ENCODE data around the gene GPRC5D. TPM values are rescaled to one million over a fixed set of nuclear protein-coding genes. Genes with fewer than 3 reads are reported as not detected.

Gene GPRC5D
- total and polyA plus RNA-seq, 2 donors (not counting 1 experiment from before 2014, with no cell fraction given), result 0.35 TPM; not detected in 1

- no peaks in the 10 kb centered on the region for H3K9me3 ChIP-seq (ENCODE audit: control insufficient read depth, insufficient read depth, low read depth, low read length)
- no peaks in the 10 kb centered on the region for H4K20me1 ChIP-seq (ENCODE audit: control insufficient read depth, extremely low read depth, insufficient read depth, low read length)
- no peaks in the 10 kb centered on the region for H3K27me3 ChIP-seq (ENCODE audit: control insufficient read depth, insufficient read depth, low read length)
- H3K36me3 ChIP-seq (ENCODE audit: control insufficient read depth, insufficient read depth, low read length), result peaks cover 13% of the 10 kb centered on the region
- no peak overlapping the region for H3K4me2 ChIP-seq (ENCODE audit: extremely low read depth, insufficient read depth, low read length)
- TF ChIP-seq CTCF (conservative IDR thresholded peaks at IDR 0.05 in 1 of 2, IDR thresholded peaks at IDR 0.05 in 1 of 2; ENCODE audit: low read depth in 1 of 2, low read length in 2 of 2) (no peak), EZH2 (IDR thresholded peaks at IDR 0.05; ENCODE audit: low read length, missing control alignments) (no peak)
- H3K79me2 ChIP-seq (ENCODE audit: control insufficient read depth, insufficient read depth, low read length), result peaks cover 16% of the 10 kb centered on the region
- H3K4me3 ChIP-seq (replicated peaks in 1 of 4; ENCODE audit: control extremely low read depth in 1 of 4, insufficient read depth in 1 of 4, low read depth in 3 of 4, low read length in 4 of 4), result no peak overlapping the region
- no peak overlapping the region for H3K9ac ChIP-seq (ENCODE audit: insufficient read depth, low read length)
- H2AFZ ChIP-seq (ENCODE audit: low read length), result no peak overlapping the region
- H3K27ac ChIP-seq (ENCODE audit: insufficient read depth, low read length), result no peak overlapping the region
- H3K4me1 ChIP-seq (ENCODE audit: control insufficient read depth, extremely low read depth, insufficient read depth, low read length), result peaks cover 3% of the 10 kb centered on the region
- no peak for DNase-seq (ENCODE audit: low read depth in 2 of 2)
Observed at GRCh38 chr12:12908711-12909110, 43.3 kb downstream of the GPRC5D start.

- Histone ChIP-seq H3K4me1 (ENCODE audit: control insufficient read depth, extremely low read depth, insufficient read depth, low read length) (peaks cover 3% of the 10 kb centered on the region), H3K4me3 (replicated peaks in 1 of 4; ENCODE audit: control extremely low read depth in 1 of 4, insufficient read depth in 1 of 4, low read depth in 3 of 4, low read length in 4 of 4) (no peak overlapping the region), H3K9me3 (ENCODE audit: control insufficient read depth, insufficient read depth, low read depth, low read length) (no peaks in the 10 kb centered on the region), H2AFZ (ENCODE audit: low read length) (no peak overlapping the region), H3K4me2 (ENCODE audit: extremely low read depth, insufficient read depth, low read length) (no peak overlapping the region), H3K79me2 (ENCODE audit: control insufficient read depth, insufficient read depth, low read length) (peaks cover 16% of the 10 kb centered on the region), H3K27me3 (ENCODE audit: control insufficient read depth, insufficient read depth, low read length) (no peaks in the 10 kb centered on the region), H3K36me3 (ENCODE audit: control insufficient read depth, insufficient read depth, low read length) (peaks cover 13% of the 10 kb centered on the region), H3K27ac (ENCODE audit: insufficient read depth, low read length) (no peak overlapping the region), H3K9ac (ENCODE audit: insufficient read depth, low read length) (no peak overlapping the region), H4K20me1 (ENCODE audit: control insufficient read depth, extremely low read depth, insufficient read depth, low read length) (no peaks in the 10 kb centered on the region)
- no peak for DNase-seq (ENCODE audit: low read depth in 2 of 2)
- TF ChIP-seq CTCF (conservative IDR thresholded peaks at IDR 0.05 in 1 of 2, IDR thresholded peaks at IDR 0.05 in 1 of 2; ENCODE audit: low read depth in 1 of 2, low read length in 2 of 2), result no peak
Observed at GRCh38 chr12:12908252-12908651, 43.7 kb downstream of the GPRC5D start.

- no peak overlapping the region for H3K4me2 ChIP-seq (ENCODE audit: extremely low read depth, insufficient read depth, low read length)
- no peak for TF ChIP-seq EZH2 (IDR thresholded peaks at IDR 0.05; ENCODE audit: low read length, missing control alignments)
- H3K9ac ChIP-seq (ENCODE audit: insufficient read depth, low read length), result no peak overlapping the region
- peaks cover 9% of the 10 kb centered on the region for H3K36me3 ChIP-seq (ENCODE audit: control insufficient read depth, insufficient read depth, low read length)
- H2AFZ ChIP-seq (ENCODE audit: low read length), result no peak overlapping the region
- no peaks in the 10 kb centered on the region for H4K20me1 ChIP-seq (ENCODE audit: control insufficient read depth, extremely low read depth, insufficient read depth, low read length)
- peaks cover 4% of the 10 kb centered on the region for H3K4me1 ChIP-seq (ENCODE audit: control insufficient read depth, extremely low read depth, insufficient read depth, low read length)
- no peak for DNase-seq (ENCODE audit: low read depth in 2 of 2)
- no peak overlapping the region for H3K27ac ChIP-seq (ENCODE audit: insufficient read depth, low read length)
- peaks cover 17% of the 10 kb centered on the region for H3K79me2 ChIP-seq (ENCODE audit: control insufficient read depth, insufficient read depth, low read length)
- H3K27me3 ChIP-seq (ENCODE audit: control insufficient read depth, insufficient read depth, low read length), result no peaks in the 10 kb centered on the region
- no peak overlapping the region for H3K4me3 ChIP-seq (replicated peaks in 1 of 4; ENCODE audit: control extremely low read depth in 1 of 4, insufficient read depth in 1 of 4, low read depth in 3 of 4, low read length in 4 of 4)
- no peaks in the 10 kb centered on the region for H3K9me3 ChIP-seq (ENCODE audit: control insufficient read depth, insufficient read depth, low read depth, low read length)
Observed at GRCh38 chr12:12907552-12907951, 44.4 kb downstream of the GPRC5D start.

Data from fibroblast of lung (primary cell).